Measurements from ENCODE around the gene PRDM16.

- no peak for TF ChIP-seq ZBTB33 (CRISPR knock-in tag; IDR thresholded peaks at IDR 0.05)
- TF ChIP-seq CTCF (CRISPR knock-in tag; IDR thresholded peaks at IDR 0.05) = no peak
- TF ChIP-seq ZKSCAN1 (IDR thresholded peaks at IDR 0.05; ENCODE audit: low read length) = no peak
- TF ChIP-seq, protein P1, sequence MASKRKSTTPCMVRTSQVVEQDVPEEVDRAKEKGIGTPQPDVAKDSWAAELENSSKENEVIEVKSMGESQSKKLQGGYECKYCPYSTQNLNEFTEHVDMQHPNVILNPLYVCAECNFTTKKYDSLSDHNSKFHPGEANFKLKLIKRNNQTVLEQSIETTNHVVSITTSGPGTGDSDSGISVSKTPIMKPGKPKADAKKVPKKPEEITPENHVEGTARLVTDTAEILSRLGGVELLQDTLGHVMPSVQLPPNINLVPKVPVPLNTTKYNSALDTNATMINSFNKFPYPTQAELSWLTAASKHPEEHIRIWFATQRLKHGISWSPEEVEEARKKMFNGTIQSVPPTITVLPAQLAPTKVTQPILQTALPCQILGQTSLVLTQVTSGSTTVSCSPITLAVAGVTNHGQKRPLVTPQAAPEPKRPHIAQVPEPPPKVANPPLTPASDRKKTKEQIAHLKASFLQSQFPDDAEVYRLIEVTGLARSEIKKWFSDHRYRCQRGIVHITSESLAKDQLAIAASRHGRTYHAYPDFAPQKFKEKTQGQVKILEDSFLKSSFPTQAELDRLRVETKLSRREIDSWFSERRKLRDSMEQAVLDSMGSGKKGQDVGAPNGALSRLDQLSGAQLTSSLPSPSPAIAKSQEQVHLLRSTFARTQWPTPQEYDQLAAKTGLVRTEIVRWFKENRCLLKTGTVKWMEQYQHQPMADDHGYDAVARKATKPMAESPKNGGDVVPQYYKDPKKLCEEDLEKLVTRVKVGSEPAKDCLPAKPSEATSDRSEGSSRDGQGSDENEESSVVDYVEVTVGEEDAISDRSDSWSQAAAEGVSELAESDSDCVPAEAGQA (IDR thresholded peaks at IDR 0.05; ENCODE audit: low read depth) = no peak
- TF ChIP-seq, protein P1 (CRISPR knock-in tag; IDR thresholded peaks at IDR 0.05; ENCODE audit: borderline replicate concordance) = no peak
- no peak for TF ChIP-seq PATZ1 (CRISPR knock-in tag; IDR thresholded peaks at IDR 0.05)
- no peak for TF ChIP-seq ETV5 (CRISPR knock-in tag; IDR thresholded peaks at IDR 0.05; ENCODE audit: borderline replicate concordance)
- TF ChIP-seq, protein P2, sequence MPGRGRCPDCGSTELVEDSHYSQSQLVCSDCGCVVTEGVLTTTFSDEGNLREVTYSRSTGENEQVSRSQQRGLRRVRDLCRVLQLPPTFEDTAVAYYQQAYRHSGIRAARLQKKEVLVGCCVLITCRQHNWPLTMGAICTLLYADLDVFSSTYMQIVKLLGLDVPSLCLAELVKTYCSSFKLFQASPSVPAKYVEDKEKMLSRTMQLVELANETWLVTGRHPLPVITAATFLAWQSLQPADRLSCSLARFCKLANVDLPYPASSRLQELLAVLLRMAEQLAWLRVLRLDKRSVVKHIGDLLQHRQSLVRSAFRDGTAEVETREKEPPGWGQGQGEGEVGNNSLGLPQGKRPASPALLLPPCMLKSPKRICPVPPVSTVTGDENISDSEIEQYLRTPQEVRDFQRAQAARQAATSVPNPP (CRISPR knock-in tag; IDR thresholded peaks at IDR 0.05) = no peak
- TF ChIP-seq MAFG (CRISPR knock-in tag; IDR thresholded peaks at IDR 0.05) = no peak
- no peak for TF ChIP-seq KAT7 (CRISPR knock-in tag; IDR thresholded peaks at IDR 0.05; ENCODE audit: borderline replicate concordance)
- no peak for TF ChIP-seq FIP1L1 (IDR thresholded peaks at IDR 0.05; ENCODE audit: borderline replicate concordance, insufficient read depth, low read depth, low read length)
- TF ChIP-seq ZNF839 (CRISPR knock-in tag; IDR thresholded peaks at IDR 0.05; ENCODE audit: borderline replicate concordance) = no peak
These were observed 25.1 kb downstream of the PRDM16 start for GRCh38 chr1:3093898-3094626.
